H1 (cell line): Measurements from ENCODE around the gene CALCR. TPM values are rescaled to one million over a fixed set of nuclear protein-coding genes. Genes with fewer than 3 reads are reported as not detected.

Source experiments
- CTCF ChIA-PET: fragments of 300-600 bp; sonication (Branson Sonifier 250); formaldehyde crosslinking; loops from one replicate; lab custom pipeline; 2021; ENCODE audit not compliant: partially characterized antibody; lab: Charles Lee
- POLR2A ChIA-PET: fragments of 300-600 bp; sonication (Branson Sonifier 250); formaldehyde crosslinking; loops from one replicate; lab custom pipeline; 2021; ENCODE audit warnings: inconsistent platforms; ENCODE audit not compliant: partially characterized antibody; lab: Charles Lee
- DNase-seq, 2 experiments: peaks; one replicate each; pipeline versions ENCODE4 v3.0.0 to v3.0.0-alpha.2; 2010 to 2022; ENCODE audit warnings: low spot score in 2 of 2, low read depth in 1 of 2, mixed read lengths in 1 of 2
- FAIRE-seq: peaks from 2 replicates; lab custom pipeline; 2011; peaks lifted over from hg19 to GRCh38; lab: Jason Lieb, UNC
- H2AFZ ChIP-seq: 2 replicates; pipeline ENCODE4 v1.8.1; 2012; ENCODE audit warnings: low read length, inconsistent platforms
- H2AK5ac ChIP-seq: 2 replicates; pipeline ENCODE4 v1.6.1; 2013; ENCODE audit warnings: low read depth, low read length
- H2BK120ac ChIP-seq: replicated peaks from 2 replicates; pipeline ENCODE3; 2013; ENCODE audit warnings: low read depth, low read length, inconsistent platforms
- H2BK12ac ChIP-seq: 2 replicates; pipeline ENCODE4 v1.6.1; 2013; ENCODE audit warnings: low read depth, low read length
- H2BK15ac ChIP-seq: 2 replicates; pipeline ENCODE4 v1.6.1; 2013; ENCODE audit warnings: low read length
- H2BK20ac ChIP-seq: 2 replicates; pipeline ENCODE4 v1.6.1; 2013; ENCODE audit warnings: low read length
- H2BK5ac ChIP-seq: 2 replicates; pipeline ENCODE4 v1.6.1; 2013; ENCODE audit warnings: low read depth, low read length
- H3K14ac ChIP-seq: 2 replicates; pipeline ENCODE4 v1.6.1; 2013; ENCODE audit warnings: inconsistent platforms; ENCODE audit not compliant: insufficient read length
- H3K18ac ChIP-seq: 2 replicates; pipeline ENCODE4 v1.6.1; 2013; ENCODE audit warnings: low read length; ENCODE audit errors: extremely low read depth
- H3K23ac ChIP-seq: 2 replicates; pipeline ENCODE4 v1.6.1; 2013; ENCODE audit warnings: inconsistent platforms; ENCODE audit not compliant: insufficient read length
- H3K23me2 ChIP-seq: 2 replicates; pipeline ENCODE4 v1.6.1; 2013; ENCODE audit warnings: low read depth, low read length
- H3K27ac ChIP-seq: 2 replicates; pipeline ENCODE4 v1.6.1; 2011; ENCODE audit warnings: low read depth, low read length, inconsistent platforms
- H3K27me3 ChIP-seq, 4 experiments: replicated peaks in 1 of 4; 1 replicate in 1 of 4; 2 replicates in 3 of 4; pipeline versions ENCODE4 v1.6.1 to v1.8.1; 2011 to 2013; ENCODE audit warnings: low read length in 3 of 4, mild to moderate bottlenecking in 3 of 4, inconsistent platforms in 2 of 4, mixed read lengths in 2 of 4, moderate library complexity in 1 of 4; ENCODE audit not compliant: control insufficient read depth in 3 of 4, insufficient read depth in 3 of 4; ENCODE audit errors: extremely low read depth in 1 of 4
- H3K36me3 ChIP-seq, 4 experiments: 2 replicates each; pipeline versions ENCODE4 v1.6.1 to v1.8.1; 2011 to 2013; ENCODE audit warnings: mild to moderate bottlenecking in 4 of 4, low read length in 3 of 4, moderate library complexity in 2 of 4, control low read depth in 1 of 4, inconsistent platforms in 1 of 4; ENCODE audit not compliant: insufficient read depth in 4 of 4, control insufficient read depth in 2 of 4
- H3K4ac ChIP-seq: replicated peaks from 2 replicates; pipeline ENCODE3; 2013; ENCODE audit warnings: low read length, low read depth, mixed read lengths, inconsistent platforms; ENCODE audit not compliant: insufficient read length
- H3K4me1 ChIP-seq, 4 experiments: replicated peaks in 1 of 4; 1 replicate in 1 of 4; 2 replicates in 3 of 4; pipeline versions ENCODE4 v1.6.1 to v1.8.1; 2011 to 2013; ENCODE audit warnings: low read length in 3 of 4, inconsistent platforms in 2 of 4, mixed read lengths in 1 of 4; ENCODE audit not compliant: insufficient read depth in 4 of 4, control insufficient read depth in 3 of 4
- H3K4me2 ChIP-seq, 2 experiments: 2 replicates each; pipeline versions ENCODE4 v1.6.1 to v1.8.1; 2011 to 2013; ENCODE audit warnings: low read depth in 2 of 2, low read length in 2 of 2, control low read depth in 1 of 2, inconsistent platforms in 1 of 2, mild to moderate bottlenecking in 1 of 2; ENCODE audit not compliant: insufficient read depth in 1 of 2
- H3K4me3 ChIP-seq, 4 experiments: fragments of 200-600, 300-600 bp in 1 of 4; sonication (generic), shearing (Covaris generic), sonication (Bioruptor Twin) in 1 of 4; 2 replicates each; pipeline versions ENCODE4 v1.5.1 to v1.8.1; 2011 to 2016; ENCODE audit warnings: low read length in 4 of 4, low read depth in 3 of 4, control low read depth in 2 of 4, inconsistent platforms in 2 of 4, mild to moderate bottlenecking in 2 of 4, mixed read lengths in 1 of 4, moderate library complexity in 1 of 4; ENCODE audit not compliant: insufficient read depth in 2 of 4; ENCODE audit errors: extremely low read depth in 1 of 4
- H3K56ac ChIP-seq: replicated peaks from 2 replicates; pipeline ENCODE3; 2013; ENCODE audit warnings: low read depth, mild to moderate bottlenecking, mixed read lengths, low read length, inconsistent platforms; ENCODE audit not compliant: insufficient read length
- H3K79me1 ChIP-seq: 2 replicates; pipeline ENCODE4 v1.6.1; 2013; ENCODE audit warnings: low read depth, low read length, control low read depth
- H3K79me2 ChIP-seq, 2 experiments: 2 replicates each; pipeline versions ENCODE4 v1.6.1 to v1.8.1; 2012 to 2013; ENCODE audit warnings: low read length in 2 of 2, mild to moderate bottlenecking in 2 of 2, inconsistent platforms in 1 of 2; ENCODE audit not compliant: insufficient read depth in 2 of 2, control insufficient read depth in 1 of 2
- H3K9ac ChIP-seq, 4 experiments: replicated peaks in 1 of 4; 1 replicate in 1 of 4; 2 replicates in 3 of 4; pipeline versions ENCODE4 v1.6.1 to v1.8.1; 2011 to 2013; ENCODE audit warnings: low read depth in 3 of 4, low read length in 3 of 4, control low read depth in 2 of 4, mild to moderate bottlenecking in 2 of 4, moderate library complexity in 2 of 4, inconsistent platforms in 1 of 4; ENCODE audit errors: extremely low read depth in 1 of 4
- H3K9me3 ChIP-seq, 2 experiments: 2 replicates each; pipeline versions ENCODE4 v1.6.1 to v1.8.1; 2012 to 2013; ENCODE audit warnings: mild to moderate bottlenecking in 2 of 2, moderate library complexity in 2 of 2, control low read depth in 1 of 2, inconsistent platforms in 1 of 2, low read depth in 1 of 2, low read length in 1 of 2, mixed read lengths in 1 of 2; ENCODE audit not compliant: insufficient read depth in 2 of 2
- H4K20me1 ChIP-seq, 2 experiments: replicated peaks in 1 of 2; 2 replicates each; pipeline versions ENCODE3 to v1.8.1; 2011 to 2013; ENCODE audit warnings: inconsistent platforms in 2 of 2, low read length in 2 of 2, mild to moderate bottlenecking in 1 of 2; ENCODE audit not compliant: insufficient read depth in 2 of 2, control insufficient read depth in 1 of 2
- H4K5ac ChIP-seq: 2 replicates; pipeline ENCODE4 v1.6.1; 2013; ENCODE audit warnings: low read length, low read depth, mixed read lengths, inconsistent platforms; ENCODE audit not compliant: insufficient read length
- H4K8ac ChIP-seq: 2 replicates; pipeline ENCODE4 v1.8.0; 2013; ENCODE audit warnings: mild to moderate bottlenecking, moderate library complexity, low read length, inconsistent platforms; ENCODE audit not compliant: insufficient read depth; ENCODE audit errors: extremely low read depth
- H4K91ac ChIP-seq: replicated peaks from 2 replicates; pipeline ENCODE3; 2013; ENCODE audit warnings: low read length, mixed read lengths, inconsistent platforms; ENCODE audit not compliant: insufficient read length
- ATF2 ChIP-seq: IDR thresholded peaks from 2 replicates; pipeline ENCODE4 v1.6.1; 2012; ENCODE audit warnings: low read length, inconsistent platforms
- CBX5 ChIP-seq: fragments of 300-800, 300-1000 bp; sonication (generic); IDR thresholded peaks from 2 replicates; pipeline ENCODE4 v1.7.1; 2016; ENCODE audit warnings: antibody characterized with exemption, low read length, low read depth
- EZH2 ChIP-seq: fragments of 200-600 bp; sonication (generic); IDR thresholded peaks from 2 replicates; pipeline ENCODE4 v1.7.1; 2012; ENCODE audit warnings: low read depth, mild to moderate bottlenecking, moderate library complexity, low read length, inconsistent platforms; ENCODE audit not compliant: severe bottlenecking
- GTF2F1 ChIP-seq: IDR thresholded peaks from 2 replicates; pipeline ENCODE4 v1.6.1; 2012; ENCODE audit warnings: low read depth, low read length, improper control_type of control experiment, borderline replicate concordance
- KDM1A ChIP-seq: fragments of 200-600, 300-600 bp; sonication (generic); IDR thresholded peaks from 2 replicates; pipeline ENCODE4 v1.7.1; 2016; ENCODE audit warnings: mild to moderate bottlenecking, low read length, borderline replicate concordance
- POLR2A ChIP-seq, 2 experiments: IDR thresholded peaks; 1 replicate in 1 of 2; 2 replicates in 1 of 2; pipeline ENCODE4 v1.6.1; 2011; ENCODE audit warnings: low read depth in 2 of 2, low read length in 2 of 2, mild to moderate bottlenecking in 2 of 2; ENCODE audit errors: control extremely low read depth in 1 of 2
- POLR2AphosphoS5 ChIP-seq: IDR thresholded peaks from 2 replicates; pipeline ENCODE4 v1.6.1; 2011; ENCODE audit warnings: low read depth, low read length
- POU5F1 ChIP-seq: IDR thresholded peaks from 2 replicates; pipeline ENCODE4 v1.6.1; 2011; ENCODE audit warnings: low read depth, mild to moderate bottlenecking, low read length, moderate library complexity
- RFX5 ChIP-seq: IDR thresholded peaks from 2 replicates; pipeline ENCODE4 v1.6.1; 2011; ENCODE audit warnings: low read depth, low read length, improper control_type of control experiment, borderline replicate concordance
- SIN3A ChIP-seq, 2 experiments: IDR thresholded peaks in 1 of 2; conservative IDR thresholded peaks in 1 of 2; 2 replicates each; pipeline ENCODE4 v1.6.1; 2011 to 2012; ENCODE audit warnings: low read length in 2 of 2, improper control_type of control experiment in 1 of 2, low read depth in 1 of 2, mild to moderate bottlenecking in 1 of 2
- WGBS, 2 experiments: shearing (Covaris generic) in 1 of 2; methylation state at CpG; one replicate each; pipeline versions ENCODE4 v1.1.6 to v1.1.7; 2013 to 2015; ENCODE audit warnings: low lambda C conversion rate in 2 of 2, mixed read lengths in 2 of 2, inconsistent platforms in 1 of 2, low coverage in 1 of 2, missing lambda C conversion rate in 1 of 2; ENCODE audit not compliant: insufficient replicate concordance in 2 of 2, insufficient coverage in 1 of 2, insufficient read length in 1 of 2; ENCODE audit errors: extremely low coverage in 1 of 2, missing lambda C conversion rate in 1 of 2; 5-methylcytosine and 5-hydroxymethylcytosine counted together
- polyA plus RNA-seq, 7 experiments: library from polyadenylated mRNA; depleted of rRNA in 3 of 7; stranded (reverse) in 5 of 7; unstranded in 2 of 7; fragments of >200 nt in 5 of 7; fragments of 200-250 nt in 2 of 7; gene quantifications; 1 replicate in 5 of 7; 2 replicates in 1 of 7; 4 replicates in 1 of 7; pipeline versions ENCODE4 v1.2.1 to v1.2.3, GENCODE V29; 2011 to 2013; ENCODE audit warnings: missing spikeins in 2 of 7, mixed read lengths in 2 of 7
- total RNA-seq: library from RNA; stranded (reverse); fragmentation: NEBNext Ultra II Directional; extraction: Animal tissue kit (Norgen Biotek cat#: 25700); gene quantifications from 2 replicates; pipeline ENCODE4 v1.2.1, GENCODE V29; 2021

Gene CALCR
- total and polyA plus RNA-seq, 2 of the 8 experiments (the other 6 are each of a cell fraction or from before 2014, with no cell fraction given), result 1.0 to 3.6 TPM

GRCh38 chr7:93623816-93624215 is 49.3 kb upstream of the CALCR start:
- Histone ChIP-seq H2BK120ac (no peak overlapping the region), H4K5ac (no peak overlapping the region), H3K79me2 (no peaks in the 10 kb centered on the region), H2AFZ (no peak overlapping the region), H4K91ac (no peak overlapping the region), H3K27me3 (no peaks in the 10 kb centered on the region), H3K23ac (no peak overlapping the region), H3K18ac (no peak overlapping the region), H2AK5ac (no peak overlapping the region), H3K36me3 (no peaks in the 10 kb centered on the region), H4K8ac (no peak overlapping the region), H2BK20ac (no peak overlapping the region), H3K4me2 (no peak overlapping the region), H4K20me1 (no peaks in the 10 kb centered on the region), H3K4ac (no peak overlapping the region), H3K14ac (no peak overlapping the region), H3K4me1 (peaks cover 0 to 5% (median 2%) of the 10 kb centered on the region in 4 experiments; a peak in 3 of 7 replicates), H3K23me2 (no peaks in the 10 kb centered on the region), H3K9ac (no peak overlapping the region), H2BK5ac (no peak overlapping the region), H2BK15ac (no peak overlapping the region), H3K9me3 (no peaks in the 10 kb centered on the region), H3K79me1 (no peaks in the 10 kb centered on the region), H3K27ac (no peak overlapping the region), H3K4me3 (no peak overlapping the region), H2BK12ac (no peak overlapping the region), H3K56ac (no peak overlapping the region)
- FAIRE-seq, result no peak
- POLR2A ChIA-PET, result no interaction called here
- WGBS, 2 experiments, result 96% methylated on average over 1 of the region's 1 CpG; no CpG with 5 or more reads in 1 of the 2 experiments
- CTCF ChIA-PET, result interaction anchor here (0.6 to 3.9 kb wide), 8 partner anchors 9 to 218 kb away, joined by 3 to 28 read pairs (median 4); no protein-coding TSS in a partner anchor
- no peak for DNase-seq
- TF ChIP-seq POLR2AphosphoS5 (no peak), KDM1A (no peak), EZH2 (no peak), CBX5 (no peak), SIN3A (conservative IDR thresholded peaks at IDR 0.05 in 1 of 2, IDR thresholded peaks at IDR 0.05 in 1 of 2; ENCODE audit: low read depth in 1 of 2, low read length in 2 of 2) (no peak), RFX5 (no peak), ATF2 (no peak), GTF2F1 (no peak), POLR2A (IDR thresholded peaks at IDR 0.05; ENCODE audit: control extremely low read depth in 1 of 2, low read depth in 2 of 2, low read length in 2 of 2) (no peak), POU5F1 (no peak)
